NT2/D1 (cell line): Measurements from ENCODE around the gene HSF2.

ENCODE experiments used
- SUZ12 ChIP-seq: IDR thresholded peaks from 2 replicates; pipeline ENCODE4 v1.6.1; 2011; ENCODE audit not compliant: insufficient read length, insufficient read depth; ENCODE audit errors: extremely low read depth
- YY1 ChIP-seq: IDR thresholded peaks from 2 replicates; pipeline ENCODE4 v1.6.1; 2011; ENCODE audit not compliant: insufficient read length, insufficient read depth
- ZNF274 ChIP-seq: IDR thresholded peaks from 2 replicates; pipeline ENCODE4 v1.6.1; 2011; ENCODE audit warnings: mild to moderate bottlenecking, low read depth, low read length

DNA sequence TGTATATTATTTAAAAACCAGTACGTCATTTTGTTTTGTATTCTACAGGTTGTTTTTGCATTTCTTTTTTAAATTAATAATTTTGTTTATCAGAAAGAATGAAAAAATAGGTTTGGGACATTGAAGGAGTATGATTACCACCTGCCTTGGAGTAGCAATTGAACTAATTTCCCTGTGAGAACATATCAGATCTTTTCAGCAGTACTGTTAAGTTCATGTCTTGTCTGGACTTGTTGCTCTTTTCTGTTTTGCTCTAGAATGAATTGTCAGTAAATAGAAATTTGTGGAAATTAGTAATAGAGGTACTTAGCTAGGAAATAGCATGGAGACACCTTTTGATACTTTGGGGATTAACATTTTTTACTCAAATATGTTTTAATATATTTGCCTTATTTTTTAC is 24.3 kb downstream of the HSF2 start:
- TF ChIP-seq SUZ12, result no peak
- TF ChIP-seq ZNF274, result no peak
- TF ChIP-seq YY1, result no peak
